ENCODE results near the gene TRPC4AP.

The TRPC4AP gene

GRCh38 chr20:34983089-34983820 is 109.4 kb downstream of the TRPC4AP start:
- no peak for DNase-seq

- DNase-seq = no peak
These were observed 110.1 kb downstream of the TRPC4AP start for GRCh38 chr20:34982270-34983088.

GRCh38 chr20:34980543-34981233 is 111.9 kb downstream of the TRPC4AP start:
- DNase-seq = no peak

- no peak for DNase-seq
These were observed 113.0 kb downstream of the TRPC4AP start for GRCh38 chr20:34979366-34980153.

GRCh38 chr20:34978092-34978744 is 114.4 kb downstream of the TRPC4AP start:
- DNase-seq = no peak

GRCh38 chr20:34977365-34978091 is 115.1 kb downstream of the TRPC4AP start:
- no peak for DNase-seq

GRCh38 chr20:34976286-34976685 is 116.3 kb downstream of the TRPC4AP start:
- DNase-seq = no peak

GRCh38 chr20:34974246-34974645 is 118.4 kb downstream of the TRPC4AP start:
- no peak for DNase-seq

GRCh38 chr20:34971561-34972235 is 120.9 kb downstream of the TRPC4AP start:
- DNase-seq = no peak

GRCh38 chr20:34970846-34971560 is 121.6 kb downstream of the TRPC4AP start:
- no peak for DNase-seq

- DNase-seq = no peak
These were observed 122.3 kb downstream of the TRPC4AP start for GRCh38 chr20:34970193-34970840.

GRCh38 chr20:34968042-34968775 is 124.4 kb downstream of the TRPC4AP start:
- DNase-seq = no peak

- no peak for DNase-seq
These were observed 125.2 kb downstream of the TRPC4AP start for GRCh38 chr20:34967421-34967820.

GRCh38 chr20:34965051-34965450 is 127.6 kb downstream of the TRPC4AP start:
- DNase-seq = no peak

- DNase-seq = no peak
These were observed 128.1 kb downstream of the TRPC4AP start for GRCh38 chr20:34964486-34964885.

GRCh38 chr20:34956751-34957472 is 135.7 kb downstream of the TRPC4AP start:
- DNase-seq = no peak

- DNase-seq = no peak
These were observed 136.6 kb downstream of the TRPC4AP start for GRCh38 chr20:34956041-34956458.

All from RPMI8226 (cell line).